Colonic mucosa (tissue), 4 donors: ENCODE data around the gene LRRN4CL. TPM values are rescaled to one million over a fixed set of nuclear protein-coding genes. Genes with fewer than 3 reads are reported as not detected.

Source experiments
- DNase-seq: peaks from one replicate; pipeline ENCODE4 v3.0.0-alpha.2; 2020
- H3K27ac ChIP-seq: fragments of 200-600 bp; one replicate; pipeline ENCODE4 v1.8.0; 2021
- H3K27me3 ChIP-seq: fragments of 200-600 bp; one replicate; pipeline ENCODE4 v1.8.0; 2021
- H3K36me3 ChIP-seq: fragments of 200-600 bp; one replicate; pipeline ENCODE4 v1.8.0; 2021
- H3K4me1 ChIP-seq: fragments of 200-600 bp; one replicate; pipeline ENCODE4 v1.8.0; 2021; ENCODE audit warnings: mild to moderate bottlenecking
- H3K4me3 ChIP-seq: fragments of 200-600 bp; one replicate; pipeline ENCODE4 v1.8.0; 2021
- H3K9ac ChIP-seq, 2 donors: one replicate each; pipeline ENCODE4 v1.7.0; 2013; ENCODE audit warnings: control low read depth in 2 of 2, low read depth in 2 of 2, low read length in 2 of 2
- H3K9me3 ChIP-seq: fragments of 200-600 bp; one replicate; pipeline ENCODE4 v1.8.0; 2021
- CTCF ChIP-seq: fragments of 200-600 bp; IDR thresholded peaks from one replicate; pipeline ENCODE4 v1.8.0; 2022; ENCODE audit warnings: antibody characterized with exemption, mild to moderate bottlenecking
- intact Hi-C: fragments of 100-400 bp; cut with DNase I; formaldehyde crosslinking; loops from one replicate; pipeline ENCODE4 v1.14.1; 2022
- total RNA-seq, 2 donors: library from RNA; stranded (reverse); fragmentation: NEBNext Ultra II Directional in 1 of 2; extraction: Animal tissue kit (Norgen Biotek cat#: 25700) in 1 of 2; gene quantifications; one replicate each; pipeline ENCODE4 v1.2.1, GENCODE V29; 2021
- donor health status: healthy.
- donor health status: DM: no; HTN: no; CAD: no.
- donor health status: DM: no; HTN: no; CAD: no.

The LRRN4CL gene
- total RNA-seq, 2 donors from 2014 or later = 0.82 to 3.3 TPM

DNA sequence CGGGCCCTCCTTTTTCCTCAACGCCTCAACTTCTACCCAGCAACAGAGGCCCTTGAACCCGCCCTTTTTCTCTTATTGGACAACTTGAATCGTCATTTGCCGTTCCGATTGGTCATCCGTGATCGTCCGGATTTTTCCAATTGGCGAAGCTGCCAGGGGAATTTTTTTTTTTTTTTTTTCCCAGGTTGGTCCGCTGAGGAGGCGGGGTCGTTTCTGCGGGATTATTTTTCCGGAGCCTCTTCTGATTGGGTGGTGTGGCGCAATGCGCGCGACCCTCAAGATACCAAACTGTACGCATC is 38.5 kb upstream of the LRRN4CL start:
- Histone ChIP-seq H3K27ac (peak overlapping the region; percentile 98), H3K4me3 (peak overlapping the region; percentile 74), H3K9ac (peak overlapping the region; percentile 91 to 96), H3K9me3 (no peaks in the 10 kb centered on the region), H3K27me3 (no peaks in the 10 kb centered on the region), H3K4me1 (peaks cover 13% of the 10 kb centered on the region), H3K36me3 (peaks cover 7% of the 10 kb centered on the region)
- intact Hi-C loops = no loop called here
- DNase-seq = peak; percentile 91
- no peak for TF ChIP-seq CTCF

- Histone ChIP-seq H3K4me3 (peak within 1 kb of the TSS; percentile 74), H3K4me1 (peaks cover 13% of the 10 kb centered on the region), H3K36me3 (peaks cover 12% of the 10 kb centered on the region), H3K9me3 (no peaks in the 10 kb centered on the region), H3K27ac (peak within 1 kb of the TSS; percentile 98), H3K27me3 (no peaks in the 10 kb centered on the region), H3K9ac (peak within 1 kb of the TSS; percentile 91 to 96)
- peak; percentile 98 for DNase-seq
- TF ChIP-seq CTCF = no peak
- intact Hi-C loops = no loop called here
Observed at GRCh38 chr11:62727165-62727871, 38.0 kb upstream of the LRRN4CL start, which contains the start of gene HNRNPUL2. Gene HNRNPUL2 (minus strand): TSS chr11:62727457. CDS start chr11:62727156, 301 bp downstream.

DNA sequence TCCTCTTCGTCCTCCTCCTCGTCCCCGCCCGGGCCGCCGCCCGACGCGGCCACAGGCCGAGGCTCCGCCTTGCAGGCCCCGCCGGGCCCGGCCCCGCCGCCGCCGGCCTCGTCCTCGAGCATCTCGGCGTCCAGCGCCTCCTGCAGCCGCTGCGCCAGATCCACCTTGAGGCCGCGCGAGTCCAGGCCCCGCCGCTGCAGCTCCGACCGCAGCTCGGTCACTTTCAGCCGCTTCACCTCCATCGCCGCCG is 37.5 kb upstream of the LRRN4CL start:
- intact Hi-C loops = no loop called here
- peak overlapping the region; percentile 74 for H3K4me3 ChIP-seq
- H3K27me3 ChIP-seq = no peaks in the 10 kb centered on the region
- peak overlapping the region; percentile 91 to 94 for H3K9ac ChIP-seq
- no peak for DNase-seq
- no peaks in the 10 kb centered on the region for H3K9me3 ChIP-seq
- peaks cover 13% of the 10 kb centered on the region for H3K4me1 ChIP-seq
- H3K27ac ChIP-seq = peak overlapping the region; percentile 98
- TF ChIP-seq CTCF = no peak
- peaks cover 16% of the 10 kb centered on the region for H3K36me3 ChIP-seq

- Histone ChIP-seq H3K4me1 (peaks cover 13% of the 10 kb centered on the region), H3K27ac (peak overlapping the region; percentile 98), H3K36me3 (peaks cover 21% of the 10 kb centered on the region), H3K9me3 (no peaks in the 10 kb centered on the region), H3K9ac (peak overlapping the region; percentile 91 to 94), H3K4me3 (peak overlapping the region; percentile 74), H3K27me3 (no peaks in the 10 kb centered on the region)
- TF ChIP-seq CTCF = no peak
- DNase-seq = no peak
- intact Hi-C loops = no loop called here
Observed at GRCh38 chr11:62726156-62726914, 37.0 kb upstream of the LRRN4CL start.

- peak overlapping the region; percentile 74 for H3K4me3 ChIP-seq
- H3K36me3 ChIP-seq = peaks cover 26% of the 10 kb centered on the region
- peak; percentile 33 for DNase-seq
- intact Hi-C loops = no loop called here
- TF ChIP-seq CTCF = no peak
- H3K4me1 ChIP-seq = peaks cover 11% of the 10 kb centered on the region
- H3K9me3 ChIP-seq = no peaks in the 10 kb centered on the region
- peak overlapping the region; percentile 98 for H3K27ac ChIP-seq
- no peaks in the 10 kb centered on the region for H3K27me3 ChIP-seq
- H3K9ac ChIP-seq = peak overlapping the region; percentile 91 to 94
Observed at GRCh38 chr11:62725646-62726045, 36.3 kb upstream of the LRRN4CL start.
